Epithelial cell of proximal tubule (primary cell): Measurements from ENCODE around the gene KRTAP4-8. TPM values are rescaled to one million over a fixed set of nuclear protein-coding genes. Genes with fewer than 3 reads are reported as not detected.
"Not testable (repeated sequence)": the region's sequence is repeated elsewhere in the genome, so short reads cannot be mapped to it uniquely, and the experiment has no call there.

ENCODE experiments used
- DNase-seq: peaks from one replicate; pipeline ENCODE4 v3.0.0-alpha.2; 2011; ENCODE audit warnings: low read depth
- H3K4me3 ChIP-seq: 2 replicates; pipeline ENCODE4 v1.5.1; 2011; ENCODE audit warnings: low read depth, mild to moderate bottlenecking, low read length
- total RNA-seq: library from RNA; depleted of rRNA; stranded (reverse); fragments of >200 nt; gene quantifications from 2 replicates; pipeline ENCODE4 v1.2.3, GENCODE V29; 2015
- TF ChIP-seq, protein P1 (sequence below): conservative IDR thresholded peaks from 2 replicates; pipeline ENCODE4 v1.5.1; 2012; ENCODE audit warnings: low read depth, mild to moderate bottlenecking, low read length

Gene KRTAP4-8
- total RNA-seq, 1 donor from 2014 or later, result not detected

DNA sequence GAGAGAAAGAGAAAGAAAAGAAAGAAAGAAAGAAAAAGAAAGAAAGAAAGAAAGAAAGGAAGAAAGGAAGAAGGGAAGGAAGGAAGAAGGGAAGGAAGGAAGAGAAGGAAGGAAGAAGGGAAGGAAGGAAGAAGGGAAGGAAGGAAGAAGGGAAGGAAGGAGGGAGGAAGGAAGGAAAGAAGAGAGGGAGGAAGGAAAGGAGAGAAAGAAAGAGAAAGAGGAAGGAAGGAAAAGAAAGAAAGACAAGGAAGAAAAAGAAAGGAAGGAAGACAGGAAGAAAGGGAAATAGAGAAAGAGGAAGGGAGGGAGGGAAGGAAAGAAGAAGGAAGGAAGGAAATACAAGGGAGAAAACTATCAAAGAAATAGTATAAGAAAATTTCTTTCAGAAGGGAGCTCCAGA is 21.2 kb downstream of the KRTAP4-8 start:
- DNase-seq, result no peak
- TF ChIP-seq, protein P1, sequence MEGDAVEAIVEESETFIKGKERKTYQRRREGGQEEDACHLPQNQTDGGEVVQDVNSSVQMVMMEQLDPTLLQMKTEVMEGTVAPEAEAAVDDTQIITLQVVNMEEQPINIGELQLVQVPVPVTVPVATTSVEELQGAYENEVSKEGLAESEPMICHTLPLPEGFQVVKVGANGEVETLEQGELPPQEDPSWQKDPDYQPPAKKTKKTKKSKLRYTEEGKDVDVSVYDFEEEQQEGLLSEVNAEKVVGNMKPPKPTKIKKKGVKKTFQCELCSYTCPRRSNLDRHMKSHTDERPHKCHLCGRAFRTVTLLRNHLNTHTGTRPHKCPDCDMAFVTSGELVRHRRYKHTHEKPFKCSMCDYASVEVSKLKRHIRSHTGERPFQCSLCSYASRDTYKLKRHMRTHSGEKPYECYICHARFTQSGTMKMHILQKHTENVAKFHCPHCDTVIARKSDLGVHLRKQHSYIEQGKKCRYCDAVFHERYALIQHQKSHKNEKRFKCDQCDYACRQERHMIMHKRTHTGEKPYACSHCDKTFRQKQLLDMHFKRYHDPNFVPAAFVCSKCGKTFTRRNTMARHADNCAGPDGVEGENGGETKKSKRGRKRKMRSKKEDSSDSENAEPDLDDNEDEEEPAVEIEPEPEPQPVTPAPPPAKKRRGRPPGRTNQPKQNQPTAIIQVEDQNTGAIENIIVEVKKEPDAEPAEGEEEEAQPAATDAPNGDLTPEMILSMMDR, result no peak
- H3K4me3 ChIP-seq, result no peak overlapping the region

DNA sequence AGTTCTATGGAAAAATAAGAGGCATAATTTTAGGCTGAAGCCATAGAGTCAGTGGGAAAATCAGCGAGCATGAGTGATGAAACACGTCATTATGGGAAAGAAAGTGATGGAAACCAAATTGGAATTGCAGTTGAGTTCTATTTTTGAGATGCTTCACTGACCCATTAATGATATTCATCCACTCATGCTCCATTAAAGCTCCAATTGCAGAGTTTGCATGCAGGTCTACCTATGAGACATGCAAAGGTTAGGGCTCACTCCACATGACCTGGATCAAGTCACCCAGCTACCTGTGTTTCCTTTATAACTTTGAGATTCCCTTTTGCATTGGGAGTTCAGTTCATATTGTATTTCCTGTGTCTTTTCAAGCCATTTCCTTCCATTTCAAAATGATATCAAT is 24.3 kb downstream of the KRTAP4-8 start:
- TF ChIP-seq, protein P1, result no peak
- no peak overlapping the region for H3K4me3 ChIP-seq
- DNase-seq, result no peak

- no peak overlapping the region for H3K4me3 ChIP-seq
- TF ChIP-seq, protein P1, result no peak
- no peak for DNase-seq
Measured at GRCh38 chr17:41071606-41072360, 26.2 kb downstream of the KRTAP4-8 start.

DNA sequence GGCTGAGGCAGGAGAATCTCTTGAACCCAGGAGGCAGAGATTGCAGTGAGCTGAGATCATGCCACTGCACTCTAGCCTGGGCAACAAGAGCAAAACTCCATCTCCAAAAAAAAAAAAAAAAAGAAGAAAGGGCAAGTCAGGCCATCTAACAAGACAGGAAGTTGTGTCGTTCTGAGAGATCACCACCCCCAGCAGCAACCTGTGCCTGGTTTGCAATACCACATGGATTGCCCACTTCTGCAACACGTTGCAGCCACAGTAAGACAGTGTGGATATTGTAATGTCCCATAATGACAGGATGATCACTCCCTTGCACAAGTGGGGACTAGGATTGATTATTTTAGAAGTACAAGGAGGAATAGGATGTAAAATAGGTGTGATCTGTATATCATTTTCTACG is 28.9 kb downstream of the KRTAP4-8 start:
- TF ChIP-seq, protein P1, result no peak
- H3K4me3 ChIP-seq, result no peak overlapping the region
- DNase-seq, result no peak

GRCh38 chr17:41067281-41067680 is 30.7 kb downstream of the KRTAP4-8 start:
- no peak for DNase-seq
- TF ChIP-seq, protein P1, result no peak
- H3K4me3 ChIP-seq, result no peak overlapping the region

GRCh38 chr17:41065829-41066624 is 31.9 kb downstream of the KRTAP4-8 start, which contains the start of gene KRTAP2-4:
Gene KRTAP2-4, minus strand, starts transcription at chr17:41065879. Its CDS starts 34 bp downstream, at chr17:41065845.
- no peak within 1 kb of the TSS for H3K4me3 ChIP-seq
- TF ChIP-seq, protein P1, result no peak
- DNase-seq, result peak; percentile 76

DNA sequence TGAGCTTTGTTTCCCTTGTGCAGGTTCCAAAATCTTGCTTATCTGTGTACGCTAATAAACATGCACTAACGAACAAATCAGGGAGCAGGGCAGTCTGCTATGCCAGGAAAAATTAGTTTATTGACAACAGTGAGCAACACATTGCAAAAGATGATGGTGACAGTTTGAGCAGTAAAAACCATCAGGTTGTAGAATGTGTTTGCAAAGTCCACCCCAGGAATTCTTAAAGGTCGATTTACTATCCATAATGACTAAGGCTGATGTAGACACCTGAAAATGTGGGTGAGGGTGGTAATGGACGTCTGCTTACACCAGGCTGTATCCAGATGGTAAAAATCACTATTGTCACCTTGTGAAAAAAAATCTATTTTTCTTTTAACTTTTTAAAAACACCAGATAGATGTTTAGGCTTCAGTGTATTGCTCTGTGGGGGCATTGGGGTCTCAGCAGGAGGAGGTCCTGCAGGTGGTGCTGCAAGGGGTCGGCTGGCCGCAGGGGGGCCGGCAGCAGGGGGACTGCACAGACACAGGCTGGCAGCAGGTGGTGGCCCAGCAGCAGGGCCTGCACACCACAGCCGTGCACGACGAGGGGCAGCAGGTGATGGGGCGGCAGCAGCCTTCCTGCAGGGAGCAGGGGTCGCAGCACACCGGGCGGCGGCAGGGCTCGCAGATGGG is 32.8 kb downstream of the KRTAP4-8 start:
- not testable (repeated sequence) for H3K4me3 ChIP-seq, DNase-seq
